ENCODE measurements around the gene THADA. TPM values are rescaled to one million over a fixed set of nuclear protein-coding genes. Genes with fewer than 3 reads are reported as not detected.

The THADA gene
- total RNA-seq (2022; extraction: Qiagen RNA extraction; ENCODE audit: low read depth): 20.4 to 30.1 TPM (median 25.5 TPM) in 5 replicates

GRCh38 chr2:43595603-43596412 lies at the start of gene THADA:
Gene THADA, minus strand, starts transcription at chr2:43596038. Its CDS starts 3,646 bp downstream, at chr2:43592392.

GRCh38 chr2:43637030-43637803 lies 41.4 kb upstream of the THADA start, which contains the start of gene PLEKHH2:
Gene PLEKHH2, plus strand, starts transcription at chr2:43637260. Its CDS starts 7,414 bp downstream, at chr2:43644674.

GRCh38 chr2:43226558-43226954 lies 369.3 kb downstream of the THADA start, which contains the start of gene ZFP36L2:
Gene ZFP36L2, minus strand, starts transcription at chr2:43226606. Its CDS starts 291 bp downstream, at chr2:43226315.

Other genes with a start within 250 kb of the THADA start
- 0.65 to 1.5 TPM (median 0.75 TPM) in 5 replicates for gene PLEKHH2, start 41.2 kb upstream of the THADA start, total RNA-seq (2022; extraction: Qiagen RNA extraction; ENCODE audit: low read depth)
- 1.2 to 2.3 TPM (median 1.7 TPM) in 5 replicates for gene C1GALT1C1L, start 80.4 kb upstream of the THADA start, total RNA-seq (2022; extraction: Qiagen RNA extraction; ENCODE audit: low read depth)
- 12.4 to 20.2 TPM (median 13.1 TPM) in 5 replicates for gene DYNC2LI1, start 178.0 kb upstream of the THADA start, total RNA-seq (2022; extraction: Qiagen RNA extraction; ENCODE audit: low read depth)
- gene ABCG5, start 242.8 kb upstream of the THADA start, total RNA-seq (2022; extraction: Qiagen RNA extraction; ENCODE audit: low read depth): 0.01 TPM in 1 of 5 replicates, not detected in the others
- gene ABCG8, start 242.9 kb upstream of the THADA start, total RNA-seq (2022; extraction: Qiagen RNA extraction; ENCODE audit: low read depth): not detected in 5 replicates